ENCODE measurements around the gene SIX1.

Gene SIX1

GRCh38 chr14:60643463-60644314, 5.6 kb downstream of the SIX1 start (continued):
- TF ChIP-seq AEBP2 (tag by site-specific recombination; IDR thresholded peaks at IDR 0.05; ENCODE audit: borderline replicate concordance) (no peak), ZNF555 (tag by site-specific recombination; conservative IDR thresholded peaks at IDR 0.05) (no peak), ZNF664 (tag by site-specific recombination; IDR thresholded peaks at IDR 0.05) (no peak)

DNA sequence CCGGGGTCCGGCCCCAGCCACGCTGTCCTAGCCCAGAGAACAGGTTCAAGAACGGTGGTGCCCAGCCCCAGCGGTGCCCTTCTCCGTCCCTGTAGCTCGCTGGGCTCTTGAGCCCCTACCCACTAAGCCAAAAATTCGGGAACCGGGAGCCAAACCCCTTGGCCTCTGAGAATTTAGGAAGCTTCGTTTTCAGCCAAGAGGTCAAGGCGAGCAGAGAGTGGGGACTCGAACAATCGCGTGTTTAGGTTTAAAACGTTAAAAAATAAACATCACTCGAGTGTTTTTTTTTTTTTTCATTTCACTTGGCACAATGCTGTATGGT, 6.2 kb downstream of the SIX1 start:
- Histone ChIP-seq H3K36me3 (ENCODE audit: control insufficient read depth in 2 of 2, insufficient read depth in 1 of 2, low read length in 2 of 2) (peaks cover 13 to 55% of the 10 kb centered on the region in 2 experiments), H3K9me3 (ENCODE audit: control insufficient read depth, insufficient read depth, low read depth, low read length) (no peaks in the 10 kb centered on the region), H3K27ac (ENCODE audit: extremely low read depth, low read depth, low read length) (no peak overlapping the region), H3K4me3 (ENCODE audit: low read depth, low read length) (no peak overlapping the region), H3K4me1 (ENCODE audit: control insufficient read depth, insufficient read depth, low read length) (peaks cover 29% of the 10 kb centered on the region)
- POLR2A ChIA-PET: no interaction called here
- TF ChIP-seq ZBTB20 (tag by site-specific recombination; IDR thresholded peaks at IDR 0.05): no peak
- CTCF ChIA-PET: interaction anchor here (0.6 to 0.7 kb wide), 2 partner anchors 45 to 325 kb away, joined by 3 to 4 read pairs; no protein-coding TSS in a partner anchor

DNA sequence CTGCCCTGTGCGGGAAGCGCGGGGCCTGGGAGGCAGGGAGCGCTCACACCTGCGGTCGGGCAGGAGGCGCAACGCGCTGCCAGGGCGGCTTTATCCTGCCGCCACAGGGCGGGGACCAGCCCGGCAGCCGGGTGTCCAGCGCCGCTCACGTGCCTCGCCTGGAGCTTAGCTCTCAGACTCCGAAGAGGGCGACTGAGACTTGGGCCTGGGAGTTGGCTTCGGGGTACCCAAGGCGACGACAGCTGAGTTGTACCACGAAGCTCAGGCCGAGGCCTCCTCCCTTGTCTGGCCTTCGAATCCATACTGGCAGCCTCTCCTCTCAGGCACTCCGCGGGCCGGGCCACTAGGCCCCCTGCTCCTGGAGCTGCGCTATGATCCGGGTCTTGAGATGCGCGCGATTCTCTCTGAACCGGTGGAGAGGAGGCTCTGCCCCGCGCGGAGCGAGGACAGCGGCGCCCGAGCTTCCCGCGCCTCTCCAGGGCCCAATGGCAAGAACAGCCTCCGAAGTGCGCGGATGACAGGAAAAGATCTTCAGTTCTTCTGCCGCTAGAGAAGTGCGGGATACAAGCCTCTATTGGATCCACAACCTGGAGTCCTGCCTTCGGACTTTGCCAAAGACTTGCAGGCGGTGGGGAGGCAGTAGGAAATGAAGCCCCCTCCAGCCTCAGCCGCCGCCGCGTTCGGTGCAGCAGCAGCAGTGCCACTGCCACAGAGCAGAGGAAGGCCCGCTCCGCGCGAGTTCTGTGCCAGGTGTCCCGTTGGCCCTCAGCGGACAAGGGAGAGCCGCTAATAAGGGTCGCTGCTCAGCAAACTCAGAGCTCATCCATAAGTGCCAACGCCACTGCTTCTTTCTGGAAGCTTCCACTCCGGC, 6.8 kb downstream of the SIX1 start:
- ChIA-PET CTCF (interaction anchor here (0.6 to 0.7 kb wide), 2 partner anchors 46 to 326 kb away, joined by 3 to 4 read pairs; no protein-coding TSS in a partner anchor), POLR2A (no interaction called here)
- no peak overlapping the region for H3K4me3 ChIP-seq (ENCODE audit: low read depth, low read length)
- H3K27ac ChIP-seq (ENCODE audit: extremely low read depth, low read depth, low read length): no peak overlapping the region
- TF ChIP-seq ZNF202 (tag by site-specific recombination; IDR thresholded peaks at IDR 0.05; ENCODE audit: borderline replicate concordance): peak; percentile 63; the same call in 1 of the 2 replicates
- no peak for TF ChIP-seq HOXD13 (CRISPR knock-in tag; IDR thresholded peaks at IDR 0.05; ENCODE audit: borderline replicate concordance)
- TF ChIP-seq ZNF169 (tag by site-specific recombination; IDR thresholded peaks at IDR 0.05): no peak
- TF ChIP-seq ZSCAN4 (tag by site-specific recombination; IDR thresholded peaks at IDR 0.05): no peak
- TF ChIP-seq RBAK (tag by site-specific recombination; IDR thresholded peaks at IDR 0.05): no peak
- TF ChIP-seq, protein P1, sequence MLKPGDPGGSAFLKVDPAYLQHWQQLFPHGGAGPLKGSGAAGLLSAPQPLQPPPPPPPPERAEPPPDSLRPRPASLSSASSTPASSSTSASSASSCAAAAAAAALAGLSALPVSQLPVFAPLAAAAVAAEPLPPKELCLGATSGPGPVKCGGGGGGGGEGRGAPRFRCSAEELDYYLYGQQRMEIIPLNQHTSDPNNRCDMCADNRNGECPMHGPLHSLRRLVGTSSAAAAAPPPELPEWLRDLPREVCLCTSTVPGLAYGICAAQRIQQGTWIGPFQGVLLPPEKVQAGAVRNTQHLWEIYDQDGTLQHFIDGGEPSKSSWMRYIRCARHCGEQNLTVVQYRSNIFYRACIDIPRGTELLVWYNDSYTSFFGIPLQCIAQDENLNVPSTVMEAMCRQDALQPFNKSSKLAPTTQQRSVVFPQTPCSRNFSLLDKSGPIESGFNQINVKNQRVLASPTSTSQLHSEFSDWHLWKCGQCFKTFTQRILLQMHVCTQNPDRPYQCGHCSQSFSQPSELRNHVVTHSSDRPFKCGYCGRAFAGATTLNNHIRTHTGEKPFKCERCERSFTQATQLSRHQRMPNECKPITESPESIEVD (tag by site-specific recombination; IDR thresholded peaks at IDR 0.05): no peak
- peaks cover 29% of the 10 kb centered on the region for H3K4me1 ChIP-seq (ENCODE audit: control insufficient read depth, insufficient read depth, low read length)
- peaks cover 13 to 55% of the 10 kb centered on the region in 2 experiments for H3K36me3 ChIP-seq (ENCODE audit: control insufficient read depth in 2 of 2, insufficient read depth in 1 of 2, low read length in 2 of 2)
- no peaks in the 10 kb centered on the region for H3K9me3 ChIP-seq (ENCODE audit: control insufficient read depth, insufficient read depth, low read depth, low read length)

DNA sequence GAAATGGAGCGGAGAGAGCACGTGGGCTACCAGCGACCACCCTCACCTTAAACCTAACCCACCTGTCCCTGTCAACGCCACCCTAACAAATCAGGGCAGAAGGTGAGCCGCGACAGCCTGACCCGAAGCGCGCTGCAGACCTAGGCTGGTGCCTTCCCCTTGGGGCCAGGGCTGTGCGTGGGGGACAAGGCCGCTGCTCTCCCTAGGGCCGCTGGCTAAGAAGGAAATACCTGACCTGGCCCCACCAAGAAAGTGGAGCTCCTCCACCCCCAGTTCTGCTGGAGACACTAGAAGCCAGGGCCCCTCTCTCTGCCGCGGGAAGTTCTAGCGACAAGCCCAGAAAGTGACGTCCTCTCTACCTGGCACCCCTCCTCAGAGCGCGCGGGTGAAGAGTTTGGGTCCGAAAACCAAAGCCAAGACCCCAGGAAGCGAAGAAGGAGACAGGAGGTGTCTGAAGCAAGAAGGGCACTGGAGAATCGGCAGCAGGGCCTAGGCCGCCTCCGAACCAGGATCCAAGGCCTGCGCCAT, 7.5 kb downstream of the SIX1 start:
- ChIA-PET POLR2A (no interaction called here), CTCF (no interaction called here)
- peaks cover 29% of the 10 kb centered on the region for H3K4me1 ChIP-seq (ENCODE audit: control insufficient read depth, insufficient read depth, low read length)
- peaks cover 13 to 55% of the 10 kb centered on the region in 2 experiments for H3K36me3 ChIP-seq (ENCODE audit: control insufficient read depth in 2 of 2, insufficient read depth in 1 of 2, low read length in 2 of 2)
- H3K4me3 ChIP-seq (ENCODE audit: low read depth, low read length): no peak overlapping the region
- TF ChIP-seq ZNF202 (tag by site-specific recombination; IDR thresholded peaks at IDR 0.05; ENCODE audit: borderline replicate concordance): peak; percentile 27; the same call in 1 of the 2 replicates
- TF ChIP-seq, protein P2, sequence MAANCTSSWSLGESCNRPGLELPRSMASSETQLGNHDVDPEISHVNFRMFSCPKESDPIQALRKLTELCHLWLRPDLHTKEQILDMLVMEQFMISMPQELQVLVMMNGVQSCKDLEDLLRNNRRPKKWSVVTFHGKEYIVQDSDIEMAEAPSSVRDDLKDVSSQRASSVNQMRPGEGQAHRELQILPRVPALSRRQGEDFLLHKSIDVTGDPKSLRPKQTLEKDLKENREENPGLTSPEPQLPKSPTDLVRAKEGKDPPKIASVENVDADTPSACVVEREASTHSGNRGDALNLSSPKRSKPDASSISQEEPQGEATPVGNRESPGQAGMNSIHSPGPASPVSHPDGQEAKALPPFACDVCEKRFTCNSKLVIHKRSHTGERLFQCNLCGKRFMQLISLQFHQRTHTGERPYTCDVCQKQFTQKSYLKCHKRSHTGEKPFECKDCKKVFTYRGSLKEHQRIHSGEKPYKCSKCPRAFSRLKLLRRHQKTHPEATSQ (tag by site-specific recombination; IDR thresholded peaks at IDR 0.05): no peak
- no peak for TF ChIP-seq ZNF133 (tag by site-specific recombination; IDR thresholded peaks at IDR 0.05)
- no peak for TF ChIP-seq ZNF791 (tag by site-specific recombination; IDR thresholded peaks at IDR 0.05)
- H3K27ac ChIP-seq (ENCODE audit: extremely low read depth, low read depth, low read length): no peak overlapping the region
- no peaks in the 10 kb centered on the region for H3K9me3 ChIP-seq (ENCODE audit: control insufficient read depth, insufficient read depth, low read depth, low read length)
